A673 (cell line): Measurements from ENCODE around the gene SPINK7.
"Not testable (repeated sequence)": the region's sequence is repeated elsewhere in the genome, so short reads cannot be mapped to it uniquely, and the experiment has no call there.

Experiments
- CTCF ChIP-seq: fragments of 300-800, 200-600 bp; sonication (generic); conservative IDR thresholded peaks from 2 replicates; pipeline ENCODE4 v1.5.1; 2017; ENCODE audit warnings: low read depth, mild to moderate bottlenecking, antibody characterized with exemption, low read length, moderate library complexity, mixed read lengths
- EZH2 ChIP-seq: fragments of 200-600 bp; sonication (generic); IDR thresholded peaks from 2 replicates; pipeline ENCODE4 v1.6.1; 2017; ENCODE audit warnings: borderline replicate concordance, low read depth, mild to moderate bottlenecking, mixed read lengths, antibody characterized with exemption, low read length; ENCODE audit not compliant: poor library complexity, severe bottlenecking

GRCh38 chr5:148275129-148275528, 37.1 kb upstream of the SPINK7 start:
- TF ChIP-seq CTCF, EZH2: not testable (repeated sequence)
